HepG2 (cell line): Measurements from ENCODE around the gene PEX11G. TPM values are rescaled to one million over a fixed set of nuclear protein-coding genes. Genes with fewer than 3 reads are reported as not detected.

Experiments used
- ATAC-seq: fragments of 200-7000 bp; cut with Tn5 transposase; 3 replicates; pipeline ENCODE4 v1.9.1; 2020; ENCODE audit warnings: mild to moderate bottlenecking, moderate library complexity
- BruUV-seq: library from RNA; stranded (reverse); fragments of 400-500 nt; replicated peaks from 2 replicates; lab custom pipeline; 2021; lab: Mats Ljungman, UMichigan
- CTCF ChIA-PET: fragments of 300-600 bp; formaldehyde crosslinking; extraction: SDS; loops from one replicate; lab custom pipeline; 2021; ENCODE audit warnings: low total read pairs, inconsistent platforms, low intra/inter-chr PET ratio; lab: Yijun Ruan, JAX
- POLR2A ChIA-PET: fragments of 350-600 bp; sonication (Branson Sonifier 250); formaldehyde crosslinking; loops from one replicate; lab custom pipeline; 2020; ENCODE audit warnings: antibody characterized with exemption, inconsistent platforms; lab: Yijun Ruan, JAX
- DNase-seq: peaks from one replicate; pipeline ENCODE4 v3.0.0-alpha.2; 2015; ENCODE audit warnings: low spot score
- FAIRE-seq: peaks from 3 replicates; lab custom pipeline; 2011; peaks lifted over from hg19 to GRCh38; lab: Jason Lieb, UNC
- H2AFZ ChIP-seq: one replicate; pipeline ENCODE4 v1.6.1; 2011; ENCODE audit warnings: low read length, inconsistent platforms
- H3K27ac ChIP-seq: fragments of 300-600 bp; 3 replicates; pipeline ENCODE4 v1.8.0; 2011; ENCODE audit warnings: mixed run types, mild to moderate bottlenecking, mixed read lengths, low read length, inconsistent platforms; ENCODE audit not compliant: insufficient read depth; ENCODE audit errors: extremely low read length
- H3K27me3 ChIP-seq, 2 experiments: fragments of 200-600 bp in 1 of 2; 2 replicates in 1 of 2; 3 replicates in 1 of 2; pipeline versions ENCODE4 v1.6.0 to v1.8.0; 2011; ENCODE audit warnings: low read length in 2 of 2, mild to moderate bottlenecking in 2 of 2, moderate library complexity in 2 of 2, inconsistent platforms in 1 of 2; ENCODE audit not compliant: insufficient read depth in 2 of 2, control insufficient read depth in 1 of 2
- H3K36me3 ChIP-seq, 2 experiments: fragments of 200-600 bp in 1 of 2; replicated peaks in 1 of 2; 2 replicates in 1 of 2; 3 replicates in 1 of 2; pipeline versions ENCODE4 v1.5.1 to v1.8.0; 2011; ENCODE audit warnings: low read length in 2 of 2, inconsistent platforms in 1 of 2; ENCODE audit not compliant: insufficient read depth in 2 of 2, control insufficient read depth in 1 of 2
- H3K4me1 ChIP-seq: 2 replicates; pipeline ENCODE4 v1.5.1; 2012; ENCODE audit warnings: low read length, inconsistent platforms; ENCODE audit not compliant: insufficient read depth
- H3K4me2 ChIP-seq: 2 replicates; pipeline ENCODE4 v1.6.0; 2011; ENCODE audit warnings: low read depth, low read length, inconsistent platforms
- H3K4me3 ChIP-seq, 3 experiments: fragments of 200-600 bp in 1 of 3; sonication (generic), shearing (Covaris generic) in 1 of 3; replicated peaks in 1 of 3; 2 replicates each; pipeline ENCODE4 v1.5.1; 2011 to 2016; ENCODE audit warnings: low read length in 3 of 3, inconsistent platforms in 2 of 3, low read depth in 2 of 3, mild to moderate bottlenecking in 2 of 3, control low read depth in 1 of 3, mixed read lengths in 1 of 3; ENCODE audit not compliant: insufficient read depth in 1 of 3
- H3K79me2 ChIP-seq: one replicate; pipeline ENCODE4 v1.6.1; 2011; ENCODE audit warnings: low read length, inconsistent platforms; ENCODE audit not compliant: insufficient read depth
- H3K9ac ChIP-seq: 2 replicates; pipeline ENCODE4 v1.6.0; 2011; ENCODE audit warnings: mild to moderate bottlenecking, low read depth, low read length, inconsistent platforms; ENCODE audit not compliant: insufficient read depth
- H3K9me3 ChIP-seq: 2 replicates; pipeline ENCODE4 v1.5.1; 2012; ENCODE audit warnings: mild to moderate bottlenecking, low read length
- H4K20me1 ChIP-seq: 2 replicates; pipeline ENCODE4 v1.6.0; 2011; ENCODE audit warnings: inconsistent platforms, mild to moderate bottlenecking, low read length, moderate library complexity; ENCODE audit not compliant: insufficient read depth
- AGO2 ChIP-seq: fragments of 200-400 bp; formaldehyde crosslinking; optimal IDR thresholded peaks from 2 replicates; pipeline ENCODE3; 2017; ENCODE audit warnings: mild to moderate bottlenecking, low read depth, low read length, moderate library complexity
- DRAP1 ChIP-seq: IDR thresholded peaks from 2 replicates; pipeline ENCODE4 v1.6.1; 2016; ENCODE audit warnings: missing genetic modification reagents, missing compliant biosample characterization
- MXD1 ChIP-seq: sonication (generic); formaldehyde crosslinking; IDR thresholded peaks from 2 replicates; pipeline ENCODE4 v1.4.0; 2020; ENCODE audit warnings: mild to moderate bottlenecking, missing genetic modification reagents
- ZBTB7A ChIP-seq: sonication (generic); formaldehyde crosslinking; IDR thresholded peaks from 2 replicates; pipeline ENCODE4 v1.8.0; 2022; ENCODE audit warnings: mild to moderate bottlenecking, missing genetic modification reagents
- ZNF547 ChIP-seq: sonication (generic); formaldehyde crosslinking; IDR thresholded peaks from 2 replicates; pipeline ENCODE4 v1.5.1; 2020; ENCODE audit warnings: mild to moderate bottlenecking, missing genetic modification reagents
- whole genome bisulfite sequencing: methylation state at CpG from one replicate; pipeline ENCODE4 v1.1.6; 2017; ENCODE audit warnings: low lambda C conversion rate; 5-methylcytosine and 5-hydroxymethylcytosine counted together
- in situ Hi-C: cut with HindIII; loops from 2 replicates; pipeline ENCODE4 v1.10.0; 2017; ENCODE audit warnings: low pct_unique_long_range_greater_than_20kb; ENCODE audit not compliant: extremely low pct_ligation_motif_present
- intact Hi-C: fragments of 100-400 bp; cut with micrococcal nuclease; formaldehyde crosslinking; loops from one replicate; pipeline ENCODE4 v1.10.0; 2022; ENCODE audit not compliant: unreplicated experiment
- polyA plus RNA-seq, 8 experiments: library from polyadenylated mRNA; depleted of rRNA in 3 of 8; stranded (reverse) in 7 of 8; unstranded in 1 of 8; fragments of >200 nt; fragmentation: Illumina TruSeq in 4 of 8; extraction: Trizol in 4 of 8; gene quantifications; 2 replicates each; pipeline versions ENCODE4 v1.2.1 to v1.2.3, GENCODE V29; 2011 to 2016; ENCODE audit warnings: low read depth in 4 of 8, missing spikeins in 1 of 8, mixed read lengths in 1 of 8; ENCODE audit not compliant: insufficient read depth in 1 of 8
- total RNA-seq, 5 experiments: library from RNA; depleted of rRNA; stranded (reverse); fragments of >200 nt; fragmentation: Illumina TruSeq; extraction: Trizol; gene quantifications; 2 replicates each; pipeline ENCODE4 v1.2.3, GENCODE V29; 2016; ENCODE audit warnings: low read depth in 1 of 5

PEX11G gene
- total and polyA plus RNA-seq, 2 of the 13 experiments (the other 11 are each of a cell fraction or from before 2014, with no cell fraction given) = not detected

DNA sequence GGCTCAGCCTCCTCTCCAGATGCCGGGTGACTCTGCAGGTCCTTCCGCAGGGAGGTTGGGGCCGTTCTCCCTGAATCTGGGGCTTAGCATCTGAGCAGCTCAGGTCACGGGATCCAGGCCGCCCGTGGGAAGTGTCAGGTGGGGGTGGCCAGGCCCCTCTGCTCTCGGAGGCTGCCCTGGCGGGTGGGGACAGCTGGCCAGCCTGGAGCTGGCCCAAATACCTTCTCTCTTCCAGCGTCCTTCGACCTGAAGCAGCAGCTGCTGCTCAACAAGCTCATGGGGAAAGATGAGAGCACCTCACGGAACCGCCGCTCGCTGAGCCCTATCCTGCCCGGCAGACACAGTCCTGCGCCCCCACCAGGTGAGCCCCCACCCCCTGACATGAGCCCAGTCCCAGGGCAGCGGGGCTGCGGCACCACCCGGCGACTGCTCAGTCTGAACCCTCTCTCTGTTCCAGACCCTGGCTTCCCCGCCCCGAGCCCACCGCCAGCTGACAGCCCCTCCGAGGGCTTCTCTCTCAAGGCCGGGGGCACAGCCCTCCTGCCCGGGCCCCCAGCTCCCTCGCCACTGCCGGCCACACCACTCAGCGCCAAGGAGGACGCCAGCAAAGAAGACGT is 19.1 kb downstream of the PEX11G start (continued):
- TF ChIP-seq DRAP1 (CRISPR knock-in tag) (no peak), ZBTB7A (CRISPR knock-in tag) (no peak), ZNF547 (no peak)
- TF ChIP-seq, all 625 proteins: peak for 0

DNA sequence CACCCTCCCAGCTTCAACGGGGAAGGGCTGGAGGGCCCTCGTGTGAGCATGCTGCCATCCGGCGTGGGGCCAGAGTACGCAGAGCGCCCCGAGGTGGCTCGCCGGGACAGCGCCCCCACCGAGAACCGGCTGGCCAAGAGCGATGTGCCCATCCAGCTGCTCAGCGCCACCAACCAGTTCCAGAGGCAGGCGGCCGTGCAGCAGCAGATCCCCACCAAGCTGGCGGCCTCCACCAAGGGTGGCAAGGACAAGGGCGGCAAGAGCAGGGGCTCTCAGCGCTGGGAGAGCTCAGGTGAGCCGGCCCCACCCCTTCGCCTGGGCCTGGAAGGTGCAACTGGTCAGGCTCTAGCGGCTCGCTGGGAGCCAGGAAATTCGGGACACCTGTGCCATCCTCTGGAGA is 20.0 kb downstream of the PEX11G start:
- ATAC-seq (no peak), FAIRE-seq (no peak), DNase-seq (no peak)
- Histone ChIP-seq H3K4me3 (no peak overlapping the region), H3K79me2 (no peaks in the 10 kb centered on the region), H3K9ac (no peak overlapping the region), H3K36me3 (peaks cover 6 to 11% of the 10 kb centered on the region in 2 experiments; a peak in 4 of 5 replicates), H3K4me1 (no peaks in the 10 kb centered on the region)
- intact Hi-C loops = no loop called here
- 83% methylated on average over 8 of the region's 24 CpGs for WGBS
- no TSS peak for BruUV-seq
- CTCF ChIA-PET = no interaction called here
- no peak for TF ChIP-seq MXD1
- peak; percentile 51 for TF ChIP-seq AGO2
- TF ChIP-seq, all 625 proteins: peak for 1
- Histone ChIP-seq H3K27ac (no peak overlapping the region), H3K4me2 (no peak overlapping the region), H3K9me3 (no peaks in the 10 kb centered on the region), H4K20me1 (no peaks in the 10 kb centered on the region), H2AFZ (no peak overlapping the region), H3K27me3 (no peaks in the 10 kb centered on the region; a peak in 1 of 5 replicates)
- POLR2A ChIA-PET = no interaction called here
- in situ Hi-C loops = no loop called here
